GM10266 (cell line): ENCODE measurements around the gene RAP1GAP.

ENCODE experiments used
- DNase-seq: peaks from one replicate; pipeline ENCODE4 v3.0.0; 2012; ENCODE audit errors: extremely low spot score
- TF ChIP-seq, protein P1 (sequence below): IDR thresholded peaks from 2 replicates; pipeline ENCODE4 v1.5.1; 2012; ENCODE audit warnings: mild to moderate bottlenecking, low read depth; ENCODE audit not compliant: control insufficient read depth, insufficient read depth; ENCODE audit errors: missing control alignments

The RAP1GAP gene

GRCh38 chr1:21641076-21641475, 28.1 kb downstream of the RAP1GAP start:
- TF ChIP-seq, protein P1, sequence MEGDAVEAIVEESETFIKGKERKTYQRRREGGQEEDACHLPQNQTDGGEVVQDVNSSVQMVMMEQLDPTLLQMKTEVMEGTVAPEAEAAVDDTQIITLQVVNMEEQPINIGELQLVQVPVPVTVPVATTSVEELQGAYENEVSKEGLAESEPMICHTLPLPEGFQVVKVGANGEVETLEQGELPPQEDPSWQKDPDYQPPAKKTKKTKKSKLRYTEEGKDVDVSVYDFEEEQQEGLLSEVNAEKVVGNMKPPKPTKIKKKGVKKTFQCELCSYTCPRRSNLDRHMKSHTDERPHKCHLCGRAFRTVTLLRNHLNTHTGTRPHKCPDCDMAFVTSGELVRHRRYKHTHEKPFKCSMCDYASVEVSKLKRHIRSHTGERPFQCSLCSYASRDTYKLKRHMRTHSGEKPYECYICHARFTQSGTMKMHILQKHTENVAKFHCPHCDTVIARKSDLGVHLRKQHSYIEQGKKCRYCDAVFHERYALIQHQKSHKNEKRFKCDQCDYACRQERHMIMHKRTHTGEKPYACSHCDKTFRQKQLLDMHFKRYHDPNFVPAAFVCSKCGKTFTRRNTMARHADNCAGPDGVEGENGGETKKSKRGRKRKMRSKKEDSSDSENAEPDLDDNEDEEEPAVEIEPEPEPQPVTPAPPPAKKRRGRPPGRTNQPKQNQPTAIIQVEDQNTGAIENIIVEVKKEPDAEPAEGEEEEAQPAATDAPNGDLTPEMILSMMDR = no peak
- no peak for DNase-seq

DNA sequence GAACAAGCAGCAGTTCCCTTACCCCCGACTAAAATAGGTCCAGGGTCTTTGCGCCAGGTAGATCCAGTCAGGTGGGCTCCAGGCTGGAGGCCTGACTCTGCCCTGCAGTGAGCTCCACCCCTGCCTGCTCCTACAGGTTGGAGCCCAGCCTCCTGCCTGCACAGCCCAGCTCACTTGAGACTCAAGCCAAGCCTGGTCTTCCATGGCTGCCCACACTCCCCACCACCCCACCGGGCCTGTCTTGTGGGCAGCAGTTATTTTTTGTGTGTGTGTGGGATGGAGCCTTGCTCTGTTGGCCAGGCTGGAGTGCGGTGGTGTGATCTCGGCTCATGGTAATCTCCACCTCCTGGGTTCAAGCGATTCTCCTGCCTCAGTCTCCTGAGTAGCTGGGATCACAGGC, 28.5 kb downstream of the RAP1GAP start:
- TF ChIP-seq, protein P1 = no peak
- no peak for DNase-seq

GRCh38 chr1:21639594-21640041, 29.5 kb downstream of the RAP1GAP start:
- no peak for DNase-seq

GRCh38 chr1:21638531-21639341, 30.4 kb downstream of the RAP1GAP start:
- TF ChIP-seq, protein P1 = no peak
- DNase-seq = no peak

More at GRCh38 chr1:21639594-21640041, 29.5 kb downstream of the RAP1GAP start:
- TF ChIP-seq, protein P1 = no peak

- TF ChIP-seq, protein P1 = no peak
- no peak for DNase-seq
Observed at GRCh38 chr1:21637514-21637913, 31.6 kb downstream of the RAP1GAP start.

DNA sequence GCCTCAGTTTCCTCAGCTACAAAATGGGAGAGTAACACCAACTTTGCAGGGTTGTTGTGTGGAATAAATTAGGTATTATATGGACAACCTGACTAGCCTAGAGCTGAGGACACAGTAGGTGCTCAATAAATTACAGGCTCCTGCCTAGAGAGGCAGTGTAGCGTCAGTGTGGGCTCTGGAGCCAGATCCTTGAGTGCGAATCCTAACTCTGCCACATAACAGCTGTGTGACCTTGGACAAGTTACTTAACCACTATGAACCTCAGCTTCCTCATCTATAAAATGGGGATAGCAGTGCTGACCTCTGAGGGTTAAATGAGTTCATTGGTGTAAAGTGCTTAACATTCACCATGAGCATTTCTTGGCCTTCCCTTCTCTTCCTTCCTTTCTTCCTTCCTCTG, 33.1 kb downstream of the RAP1GAP start:
- TF ChIP-seq, protein P1 = no peak

GRCh38 chr1:21634806-21635535, 34.2 kb downstream of the RAP1GAP start:
- DNase-seq = no peak
- TF ChIP-seq, protein P1 = no peak

More for the DNA sequence above, 33.1 kb downstream of the RAP1GAP start:
- DNase-seq = no peak
